NCI-H345 treated with DMSO at 0.1 percent for 48 hours (cell line): ENCODE data around the gene DNAL4.

ENCODE experiments used
- DNase-seq: peaks from one replicate; lab custom pipeline; 2025; ENCODE audit not compliant: unreplicated experiment; lab: John Stamatoyannopoulos, UW

The DNAL4 gene, protein sequence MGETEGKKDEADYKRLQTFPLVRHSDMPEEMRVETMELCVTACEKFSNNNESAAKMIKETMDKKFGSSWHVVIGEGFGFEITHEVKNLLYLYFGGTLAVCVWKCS

GRCh38 chr22:38793721-38794466, at the start of gene DNAL4:
Gene DNAL4 (minus strand): TSS chr22:38794143. CDS start chr22:38782731, 11,412 bp downstream.
- DNase-seq, result peak; percentile 90

DNA sequence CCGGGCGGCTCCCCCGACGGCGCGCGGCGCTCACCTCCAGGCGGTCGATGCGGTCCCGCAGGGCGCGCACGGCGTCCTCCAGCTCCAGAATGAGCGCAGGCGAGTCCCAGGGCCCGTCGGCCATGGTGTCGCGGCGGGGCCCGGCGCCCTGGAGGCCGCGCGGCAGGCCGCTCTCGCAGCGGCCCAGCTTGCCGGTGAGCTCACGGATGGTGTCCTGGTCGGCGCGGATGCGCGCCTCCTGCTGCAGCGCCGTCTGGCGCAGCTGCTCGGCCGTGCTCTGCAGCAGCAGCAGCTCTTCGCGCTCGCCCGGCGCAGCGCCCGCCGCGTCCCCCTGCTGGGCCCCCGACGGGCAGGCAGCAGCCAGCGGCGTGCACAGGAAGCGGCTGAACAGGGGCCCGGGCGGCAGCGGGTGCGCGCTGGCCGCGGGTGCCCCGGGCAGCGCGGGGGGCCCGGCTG, 49.3 kb upstream of the DNAL4 start:
- peak; percentile 19 for DNase-seq

GRCh38 chr22:38842512-38843200, 48.7 kb upstream of the DNAL4 start:
- no peak for DNase-seq

DNA sequence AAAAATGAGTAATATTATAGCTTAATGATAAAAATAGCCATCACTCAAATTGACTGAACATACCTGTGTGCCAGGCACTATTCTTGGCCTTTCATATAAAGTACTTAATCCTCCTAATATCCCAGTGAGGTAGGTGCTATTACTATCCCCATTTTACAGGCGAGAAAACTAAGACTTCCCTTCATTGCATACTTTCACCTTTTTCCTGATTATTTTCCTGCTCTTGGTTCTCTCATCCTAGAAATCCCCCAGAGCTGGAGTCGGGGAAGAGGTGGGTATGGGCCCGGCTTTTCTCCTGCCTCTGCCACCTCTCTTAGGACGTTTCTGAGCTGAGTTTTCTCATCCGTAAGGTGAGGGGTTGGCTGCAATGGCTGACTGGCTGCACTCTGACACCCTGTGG, 47.7 kb upstream of the DNAL4 start:
- no peak for DNase-seq

DNA sequence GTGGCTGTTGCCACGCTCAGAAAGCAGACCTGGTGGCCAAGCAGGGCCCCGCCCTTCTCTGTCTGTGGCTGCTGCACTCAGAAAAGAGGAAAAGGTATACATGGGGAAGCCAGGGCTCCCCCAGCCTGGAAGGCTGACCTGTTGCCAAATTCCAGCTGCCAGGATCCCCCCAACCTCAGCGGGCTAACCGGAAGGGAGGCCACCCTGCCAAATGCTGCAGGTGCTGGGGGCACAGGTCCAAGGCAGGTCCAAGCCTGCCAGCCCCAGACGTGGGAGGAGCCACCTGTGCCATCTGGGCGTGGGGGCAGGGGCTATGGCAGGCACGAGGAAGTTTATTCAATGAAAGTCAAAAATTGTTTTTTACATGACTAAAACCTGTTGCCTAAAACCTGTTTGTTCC, 47.3 kb upstream of the DNAL4 start:
- no peak for DNase-seq

GRCh38 chr22:38840129-38840528, 46.2 kb upstream of the DNAL4 start:
- no peak for DNase-seq

DNA sequence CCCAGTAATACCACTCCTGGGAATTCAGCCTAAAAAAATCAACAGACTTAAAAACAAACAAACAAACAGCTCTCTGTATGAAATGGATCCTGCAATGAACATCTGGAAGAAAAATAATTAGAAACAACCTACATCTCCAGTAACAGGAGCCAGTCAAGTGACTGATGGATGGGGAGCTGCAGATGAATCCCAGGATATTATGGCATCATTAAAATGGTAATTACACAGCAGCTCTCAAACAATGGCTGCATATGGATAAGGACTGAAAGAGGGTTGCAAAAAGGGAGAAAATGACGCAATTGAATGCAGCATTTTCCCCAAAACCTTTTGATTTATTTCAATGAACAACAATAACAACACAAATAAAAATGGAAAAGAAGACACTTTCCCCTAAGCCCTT, 45.7 kb upstream of the DNAL4 start:
- DNase-seq, result no peak

- no peak for DNase-seq
These were observed 43.5 kb upstream of the DNAL4 start for GRCh38 chr22:38837414-38837928.

GRCh38 chr22:38835888-38836301, 42.0 kb upstream of the DNAL4 start:
- DNase-seq, result no peak

GRCh38 chr22:38834991-38835390, 41.0 kb upstream of the DNAL4 start:
- DNase-seq, result no peak

GRCh38 chr22:38834215-38834953, 40.4 kb upstream of the DNAL4 start:
- no peak for DNase-seq

- DNase-seq, result no peak
These were observed 39.1 kb upstream of the DNAL4 start for GRCh38 chr22:38833061-38833460.

GRCh38 chr22:38832005-38832978, 38.3 kb upstream of the DNAL4 start:
- DNase-seq, result peak; percentile 75

GRCh38 chr22:38831166-38831945, 37.4 kb upstream of the DNAL4 start:
- DNase-seq, result no peak

DNA sequence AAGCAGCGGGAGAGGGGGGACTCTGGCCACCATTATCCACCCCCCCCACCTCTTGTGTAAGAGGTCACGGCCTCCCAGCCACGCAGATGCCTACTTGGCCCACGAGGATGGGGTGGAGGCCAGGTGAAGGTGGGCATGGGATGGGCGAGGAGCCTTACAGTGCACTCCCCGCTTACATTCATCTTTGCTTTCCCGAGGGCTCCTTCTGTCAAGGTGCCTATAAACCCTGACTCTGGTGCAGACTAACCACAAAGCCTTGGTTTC, 36.8 kb upstream of the DNAL4 start:
- no peak for DNase-seq

DNA sequence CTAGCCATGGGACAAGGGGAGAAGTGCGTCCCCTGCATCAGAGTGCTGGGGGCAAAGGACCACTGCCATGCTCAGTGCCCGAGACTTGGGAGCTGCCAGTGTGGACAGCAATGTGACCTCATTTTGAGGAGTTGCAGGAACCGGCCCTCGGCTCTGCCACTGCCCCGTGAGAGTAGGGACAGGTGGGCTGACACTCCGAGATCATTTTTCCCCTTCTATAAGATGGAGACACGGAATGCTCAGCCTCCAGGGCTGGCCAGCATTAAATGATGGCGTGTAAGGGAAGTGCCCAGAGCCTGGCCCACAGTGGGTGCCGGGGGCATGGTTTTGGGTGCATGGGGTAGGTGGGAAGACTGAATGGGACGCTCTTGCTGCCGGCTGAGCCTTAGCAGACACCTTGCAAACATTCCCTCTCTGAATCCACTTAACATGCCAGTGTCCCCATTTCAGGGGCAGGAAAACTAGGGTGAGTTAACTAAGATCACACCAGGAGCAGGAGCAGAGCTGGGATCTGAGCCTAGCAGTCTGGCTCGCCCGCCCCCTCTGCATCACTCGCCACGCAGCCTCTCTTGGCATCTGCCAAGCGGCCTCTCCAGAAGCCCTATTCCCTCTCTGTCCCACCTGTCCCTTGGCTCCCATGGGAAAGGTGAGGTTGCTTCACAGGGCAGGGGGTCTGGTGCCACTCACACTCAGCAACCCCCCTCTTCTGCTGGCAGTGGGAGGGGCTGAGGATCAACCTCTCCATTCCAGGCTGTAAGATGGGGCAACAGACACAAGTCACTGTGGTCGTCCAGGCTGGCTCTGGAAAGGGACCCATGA, 36.3 kb upstream of the DNAL4 start:
- no peak for DNase-seq

DNA sequence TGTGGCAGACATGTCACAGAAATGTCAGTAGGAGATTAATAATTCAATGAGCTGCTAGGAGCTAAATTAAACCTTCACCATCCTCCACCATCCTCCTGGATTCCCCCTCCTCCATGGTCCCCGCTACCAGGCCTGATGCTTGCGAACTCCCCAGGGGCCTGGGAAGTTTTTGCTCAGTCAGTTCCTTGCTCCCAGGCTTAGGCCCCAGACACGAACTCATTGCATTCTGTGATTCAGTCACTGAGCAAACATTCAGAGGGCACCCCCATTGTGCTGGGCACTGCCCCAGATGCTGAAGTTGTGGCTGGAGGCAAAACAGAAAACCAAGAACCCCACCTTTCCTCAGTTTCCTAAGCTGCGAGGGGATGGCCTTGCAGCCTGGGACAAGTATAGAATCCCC, 35.5 kb upstream of the DNAL4 start:
- DNase-seq, result no peak

- no peak for DNase-seq
These were observed 34.8 kb upstream of the DNAL4 start for GRCh38 chr22:38828616-38829205.
